SK-N-SH (cell line): ENCODE measurements around the gene CDH4. TPM values are rescaled to one million over a fixed set of nuclear protein-coding genes. Genes with fewer than 3 reads are reported as not detected.

Experiments
- CTCF ChIA-PET: fragments of 300-600, 350-600 bp; formaldehyde crosslinking; extraction: SDS; loops from one replicate; lab custom pipeline; 2021; lab: Yijun Ruan, JAX
- POLR2A ChIA-PET: fragments of 350-600 bp; sonication (Branson Sonifier 250); formaldehyde crosslinking; extraction: SDS; loops from one replicate; lab custom pipeline; 2020; ENCODE audit warnings: antibody characterized with exemption, inconsistent platforms; lab: Yijun Ruan, JAX
- DNase-seq: peaks from one replicate; pipeline ENCODE4 v3.0.0; 2012
- H2AFZ ChIP-seq: fragments of 200-600 bp; sonication (generic); 2 replicates; pipeline ENCODE4 v1.8.1; 2016; ENCODE audit warnings: antibody characterized with exemption, mild to moderate bottlenecking, low read depth
- H3F3A ChIP-seq: fragments of 200-600 bp; sonication (generic); replicated peaks from 2 replicates; pipeline ENCODE3; 2016; ENCODE audit warnings: antibody characterized with exemption, mild to moderate bottlenecking; ENCODE audit not compliant: insufficient read depth
- H3K27ac ChIP-seq, 2 experiments: fragments of 200-500 bp in 1 of 2; fragments of 200-600 bp in 1 of 2; sonication (Bioruptor generic) in 1 of 2; sonication (generic), shearing (Covaris generic) in 1 of 2; 2 replicates each; pipeline versions ENCODE4 v1.5.1 to v1.6.1; 2014 to 2016; ENCODE audit warnings: low read depth in 2 of 2, inconsistent platforms in 1 of 2, low read length in 1 of 2, mild to moderate bottlenecking in 1 of 2, mixed read lengths in 1 of 2
- H3K27me3 ChIP-seq: fragments of 200-600 bp; sonication (generic), shearing (Covaris generic); 2 replicates; pipeline ENCODE4 v1.6.1; 2016; ENCODE audit warnings: mixed run types; ENCODE audit not compliant: insufficient read depth
- H3K36me3 ChIP-seq, 2 experiments: fragments of 200-500 bp in 1 of 2; fragments of 200-600 bp in 1 of 2; sonication (Bioruptor generic) in 1 of 2; sonication (generic) in 1 of 2; replicated peaks in 1 of 2; 2 replicates each; pipeline versions ENCODE3 to v1.5.1; 2014 to 2016; ENCODE audit warnings: low read length in 1 of 2, mild to moderate bottlenecking in 1 of 2; ENCODE audit not compliant: insufficient read depth in 2 of 2, control insufficient read depth in 1 of 2
- H3K4me1 ChIP-seq, 2 experiments: fragments of 200-500 bp in 1 of 2; fragments of 200-600 bp in 1 of 2; sonication (Bioruptor generic) in 1 of 2; sonication (generic), shearing (Covaris generic) in 1 of 2; 2 replicates each; pipeline versions ENCODE4 v1.5.1 to v1.6.1; 2014 to 2016; ENCODE audit warnings: low read depth in 1 of 2, low read length in 1 of 2, mixed run types in 1 of 2; ENCODE audit not compliant: insufficient read depth in 2 of 2, control insufficient read depth in 1 of 2
- H3K4me2 ChIP-seq: fragments of 200-600 bp; sonication (generic), shearing (Covaris generic); 2 replicates; pipeline ENCODE4 v1.6.1; 2017; ENCODE audit warnings: mixed run types
- H3K4me3 ChIP-seq, 2 experiments: fragments of 200-500 bp in 1 of 2; fragments of 200-600 bp in 1 of 2; sonication (Bioruptor generic) in 1 of 2; sonication (generic), shearing (Covaris generic) in 1 of 2; 2 replicates each; pipeline versions ENCODE4 v1.5.1 to v1.8.1; 2014 to 2016; ENCODE audit warnings: low read depth in 2 of 2, inconsistent platforms in 1 of 2, low read length in 1 of 2, mild to moderate bottlenecking in 1 of 2, mixed read lengths in 1 of 2, moderate library complexity in 1 of 2
- H3K79me2 ChIP-seq: fragments of 200-600 bp; sonication (generic); 2 replicates; pipeline ENCODE4 v1.8.1; 2017; ENCODE audit warnings: mild to moderate bottlenecking; ENCODE audit not compliant: insufficient read depth
- H3K9ac ChIP-seq: fragments of 200-600 bp; sonication (generic); 2 replicates; pipeline ENCODE4 v1.6.1; 2017; ENCODE audit warnings: mixed run types
- H3K9me2 ChIP-seq: fragments of 200-600 bp; sonication (generic); 2 replicates; pipeline ENCODE4 v1.6.1; 2017; ENCODE audit warnings: mixed run types
- H3K9me3 ChIP-seq: fragments of 200-600 bp; sonication (generic); 2 replicates; pipeline ENCODE4 v1.6.1; 2017; ENCODE audit warnings: mixed run types, mild to moderate bottlenecking, moderate library complexity
- H4K20me1 ChIP-seq: fragments of 200-600 bp; sonication (generic); 2 replicates; pipeline ENCODE4 v1.6.1; 2017; ENCODE audit warnings: mild to moderate bottlenecking, mixed run types; ENCODE audit not compliant: insufficient read depth
- CHD2 ChIP-seq: fragments of 150-350 bp; IDR thresholded peaks from 2 replicates; pipeline ENCODE4 v1.6.1; 2018; ENCODE audit warnings: low read length; ENCODE audit not compliant: partially characterized antibody
- EZH2phosphoT487 ChIP-seq: fragments of 200-600 bp; sonication (generic); IDR thresholded peaks from 2 replicates; pipeline ENCODE4 v1.6.1; 2017; ENCODE audit warnings: low read depth, mixed run types, mild to moderate bottlenecking, antibody characterized with exemption, moderate library complexity, borderline replicate concordance
- FOXM1 ChIP-seq: IDR thresholded peaks from 2 replicates; pipeline ENCODE4 v1.4.0; 2012; ENCODE audit warnings: low read depth, mild to moderate bottlenecking
- GABPA ChIP-seq: IDR thresholded peaks from 2 replicates; pipeline ENCODE4 v1.4.0; 2012; ENCODE audit warnings: low read depth, mild to moderate bottlenecking
- IRF3 ChIP-seq: fragments of 150-350 bp; IDR thresholded peaks from 2 replicates; pipeline ENCODE4 v1.6.1; 2016; ENCODE audit warnings: mild to moderate bottlenecking, low read depth, low read length
- MEF2A ChIP-seq: IDR thresholded peaks from 2 replicates; pipeline ENCODE4 v1.4.0; 2012; ENCODE audit warnings: low read depth, borderline replicate concordance
- MXI1 ChIP-seq: IDR thresholded peaks from 2 replicates; pipeline ENCODE4 v1.6.1; 2012; ENCODE audit warnings: mild to moderate bottlenecking, low read depth, low read length, improper control_type of control experiment
- RAD21 ChIP-seq: IDR thresholded peaks from 2 replicates; pipeline ENCODE4 v1.6.1; 2012; ENCODE audit warnings: mild to moderate bottlenecking, low read length
- RFX5 ChIP-seq: IDR thresholded peaks from 2 replicates; pipeline ENCODE4 v1.6.1; 2012; ENCODE audit warnings: mild to moderate bottlenecking, improper control_type of control experiment, low read length
- RXRA ChIP-seq: IDR thresholded peaks from 2 replicates; pipeline ENCODE4 v1.4.0; 2012; ENCODE audit warnings: low read depth, mild to moderate bottlenecking, borderline replicate concordance
- TAF1 ChIP-seq: IDR thresholded peaks from 2 replicates; pipeline ENCODE4 v1.6.1; 2012; ENCODE audit warnings: low read depth, mild to moderate bottlenecking, low read length, moderate library complexity, borderline replicate concordance
- WGBS: methylation state at CpG from one replicate; pipeline ENCODE4 v1.1.6; 2017; ENCODE audit warnings: low lambda C conversion rate; 5-methylcytosine and 5-hydroxymethylcytosine counted together
- polyA plus RNA-seq, 3 experiments: library from polyadenylated mRNA; depleted of rRNA; stranded (reverse); fragments of >200 nt; gene quantifications; 2 replicates each; pipeline ENCODE4 v1.2.3, GENCODE V29; 2012
- TF ChIP-seq, protein P1 (sequence below): IDR thresholded peaks from 2 replicates; pipeline ENCODE4 v1.4.0; 2012; ENCODE audit warnings: low read depth, borderline replicate concordance
- TF ChIP-seq, protein P2 (sequence below): IDR thresholded peaks from 2 replicates; pipeline ENCODE4; 2012
- TF ChIP-seq, protein P3 (sequence below): IDR thresholded peaks from 2 replicates; pipeline ENCODE4 v1.6.1; 2012; ENCODE audit warnings: mild to moderate bottlenecking, low read depth, low read length, moderate library complexity
- TF ChIP-seq, protein P4 (sequence below): fragments of 150-350 bp; IDR thresholded peaks from 2 replicates; pipeline ENCODE4 v1.6.1; 2017; ENCODE audit warnings: antibody characterized with exemption, low read length, low read depth, borderline replicate concordance

Gene CDH4
- polyA plus RNA-seq, 1 of the 3 experiments (the other 2 are of a cell fraction), result not detected

DNA sequence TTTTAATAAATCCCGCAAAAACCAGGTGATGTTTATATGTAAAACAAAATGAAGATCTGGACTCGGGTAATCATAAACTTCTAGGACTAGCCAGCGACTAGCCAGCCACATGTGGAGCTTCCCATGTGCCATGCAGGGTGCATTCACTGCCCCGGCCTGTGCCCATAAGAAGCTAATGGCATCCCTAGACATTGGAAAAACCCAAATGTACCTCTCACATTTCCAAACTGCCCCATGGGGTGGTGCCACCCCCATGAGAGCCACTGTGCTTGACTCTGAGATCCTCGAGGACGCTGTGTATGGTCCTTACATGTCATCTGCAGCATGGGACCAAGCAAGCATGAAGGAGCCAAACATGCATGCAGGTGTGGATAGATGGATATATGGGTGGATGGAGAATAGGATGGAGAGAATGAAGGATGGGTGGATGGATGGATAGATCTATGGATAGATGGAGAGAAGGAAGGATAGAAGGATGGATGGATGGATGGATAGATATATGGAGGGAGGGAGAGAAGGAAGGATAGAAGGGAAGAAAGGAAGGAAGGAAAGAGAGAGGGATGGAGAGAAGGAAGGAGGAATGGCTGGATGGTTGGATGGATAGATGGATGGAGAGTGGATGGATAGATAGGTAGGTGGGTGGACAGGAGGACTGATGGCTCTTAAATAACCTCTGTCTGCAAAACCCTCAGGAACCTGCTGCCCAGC is 203.6 kb downstream of the CDH4 start:
- ChIA-PET CTCF (no interaction called here), POLR2A (no interaction called here)
- TF ChIP-seq, protein P1, sequence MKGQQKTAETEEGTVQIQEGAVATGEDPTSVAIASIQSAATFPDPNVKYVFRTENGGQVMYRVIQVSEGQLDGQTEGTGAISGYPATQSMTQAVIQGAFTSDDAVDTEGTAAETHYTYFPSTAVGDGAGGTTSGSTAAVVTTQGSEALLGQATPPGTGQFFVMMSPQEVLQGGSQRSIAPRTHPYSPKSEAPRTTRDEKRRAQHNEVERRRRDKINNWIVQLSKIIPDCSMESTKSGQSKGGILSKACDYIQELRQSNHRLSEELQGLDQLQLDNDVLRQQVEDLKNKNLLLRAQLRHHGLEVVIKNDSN, result no peak
- TF ChIP-seq MXI1, result no peak

GRCh38 chr20:61457725-61458124 is 205.7 kb downstream of the CDH4 start:
- Histone ChIP-seq H3K9me3 (no peaks in the 10 kb centered on the region), H3K36me3 (no peaks in the 10 kb centered on the region), H3K9ac (no peak overlapping the region), H3F3A (no peaks in the 10 kb centered on the region), H3K79me2 (no peaks in the 10 kb centered on the region), H4K20me1 (no peaks in the 10 kb centered on the region), H3K4me1 (no peaks in the 10 kb centered on the region), H3K4me2 (no peak overlapping the region), H3K9me2 (no peaks in the 10 kb centered on the region), H2AFZ (no peak overlapping the region), H3K27ac (no peak overlapping the region), H3K27me3 (no peaks in the 10 kb centered on the region), H3K4me3 (no peak overlapping the region)
- TF ChIP-seq GABPA (no peak), TAF1 (no peak), RAD21 (no peak), RFX5 (no peak), EZH2phosphoT487 (no peak), FOXM1 (no peak), IRF3 (no peak), CHD2 (no peak), MEF2A (no peak), RXRA (no peak)
- TF ChIP-seq, protein P2, sequence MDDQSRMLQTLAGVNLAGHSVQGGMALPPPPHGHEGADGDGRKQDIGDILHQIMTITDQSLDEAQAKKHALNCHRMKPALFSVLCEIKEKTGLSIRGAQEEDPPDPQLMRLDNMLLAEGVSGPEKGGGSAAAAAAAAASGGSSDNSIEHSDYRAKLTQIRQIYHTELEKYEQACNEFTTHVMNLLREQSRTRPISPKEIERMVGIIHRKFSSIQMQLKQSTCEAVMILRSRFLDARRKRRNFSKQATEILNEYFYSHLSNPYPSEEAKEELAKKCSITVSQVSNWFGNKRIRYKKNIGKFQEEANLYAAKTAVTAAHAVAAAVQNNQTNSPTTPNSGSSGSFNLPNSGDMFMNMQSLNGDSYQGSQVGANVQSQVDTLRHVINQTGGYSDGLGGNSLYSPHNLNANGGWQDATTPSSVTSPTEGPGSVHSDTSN, result no peak
- TF ChIP-seq, protein P3, sequence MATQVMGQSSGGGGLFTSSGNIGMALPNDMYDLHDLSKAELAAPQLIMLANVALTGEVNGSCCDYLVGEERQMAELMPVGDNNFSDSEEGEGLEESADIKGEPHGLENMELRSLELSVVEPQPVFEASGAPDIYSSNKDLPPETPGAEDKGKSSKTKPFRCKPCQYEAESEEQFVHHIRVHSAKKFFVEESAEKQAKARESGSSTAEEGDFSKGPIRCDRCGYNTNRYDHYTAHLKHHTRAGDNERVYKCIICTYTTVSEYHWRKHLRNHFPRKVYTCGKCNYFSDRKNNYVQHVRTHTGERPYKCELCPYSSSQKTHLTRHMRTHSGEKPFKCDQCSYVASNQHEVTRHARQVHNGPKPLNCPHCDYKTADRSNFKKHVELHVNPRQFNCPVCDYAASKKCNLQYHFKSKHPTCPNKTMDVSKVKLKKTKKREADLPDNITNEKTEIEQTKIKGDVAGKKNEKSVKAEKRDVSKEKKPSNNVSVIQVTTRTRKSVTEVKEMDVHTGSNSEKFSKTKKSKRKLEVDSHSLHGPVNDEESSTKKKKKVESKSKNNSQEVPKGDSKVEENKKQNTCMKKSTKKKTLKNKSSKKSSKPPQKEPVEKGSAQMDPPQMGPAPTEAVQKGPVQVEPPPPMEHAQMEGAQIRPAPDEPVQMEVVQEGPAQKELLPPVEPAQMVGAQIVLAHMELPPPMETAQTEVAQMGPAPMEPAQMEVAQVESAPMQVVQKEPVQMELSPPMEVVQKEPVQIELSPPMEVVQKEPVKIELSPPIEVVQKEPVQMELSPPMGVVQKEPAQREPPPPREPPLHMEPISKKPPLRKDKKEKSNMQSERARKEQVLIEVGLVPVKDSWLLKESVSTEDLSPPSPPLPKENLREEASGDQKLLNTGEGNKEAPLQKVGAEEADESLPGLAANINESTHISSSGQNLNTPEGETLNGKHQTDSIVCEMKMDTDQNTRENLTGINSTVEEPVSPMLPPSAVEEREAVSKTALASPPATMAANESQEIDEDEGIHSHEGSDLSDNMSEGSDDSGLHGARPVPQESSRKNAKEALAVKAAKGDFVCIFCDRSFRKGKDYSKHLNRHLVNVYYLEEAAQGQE, result no peak
- TF ChIP-seq, protein P4, sequence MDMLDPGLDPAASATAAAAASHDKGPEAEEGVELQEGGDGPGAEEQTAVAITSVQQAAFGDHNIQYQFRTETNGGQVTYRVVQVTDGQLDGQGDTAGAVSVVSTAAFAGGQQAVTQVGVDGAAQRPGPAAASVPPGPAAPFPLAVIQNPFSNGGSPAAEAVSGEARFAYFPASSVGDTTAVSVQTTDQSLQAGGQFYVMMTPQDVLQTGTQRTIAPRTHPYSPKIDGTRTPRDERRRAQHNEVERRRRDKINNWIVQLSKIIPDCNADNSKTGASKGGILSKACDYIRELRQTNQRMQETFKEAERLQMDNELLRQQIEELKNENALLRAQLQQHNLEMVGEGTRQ, result no peak
- DNase-seq, result no peak
- ChIA-PET CTCF (no interaction called here), POLR2A (no interaction called here)
- WGBS, result 51% methylated on average over 4 of the region's 4 CpGs

More for the DNA sequence above, 203.6 kb downstream of the CDH4 start:
- Histone ChIP-seq H3K79me2 (no peaks in the 10 kb centered on the region), H3K4me1 (no peaks in the 10 kb centered on the region), H2AFZ (no peak overlapping the region), H3K9me2 (no peaks in the 10 kb centered on the region), H3K27ac (no peak overlapping the region), H3K36me3 (no peaks in the 10 kb centered on the region), H4K20me1 (no peaks in the 10 kb centered on the region), H3K27me3 (no peaks in the 10 kb centered on the region), H3K9me3 (no peaks in the 10 kb centered on the region), H3K9ac (no peak overlapping the region), H3F3A (no peaks in the 10 kb centered on the region), H3K4me3 (no peak overlapping the region), H3K4me2 (no peak overlapping the region)
- DNase-seq, result no peak
- WGBS, result 32% methylated on average over 6 of the region's 6 CpGs
